Endothelial cell of hepatic sinusoid (primary cell): ENCODE data around the gene RARB.

Source experiments
- in situ Hi-C: cut with HindIII; loops from 2 replicates; pipeline ENCODE4 v1.10.0; 2017; ENCODE audit warnings: low sequenced_read_pairs

Gene RARB

DNA sequence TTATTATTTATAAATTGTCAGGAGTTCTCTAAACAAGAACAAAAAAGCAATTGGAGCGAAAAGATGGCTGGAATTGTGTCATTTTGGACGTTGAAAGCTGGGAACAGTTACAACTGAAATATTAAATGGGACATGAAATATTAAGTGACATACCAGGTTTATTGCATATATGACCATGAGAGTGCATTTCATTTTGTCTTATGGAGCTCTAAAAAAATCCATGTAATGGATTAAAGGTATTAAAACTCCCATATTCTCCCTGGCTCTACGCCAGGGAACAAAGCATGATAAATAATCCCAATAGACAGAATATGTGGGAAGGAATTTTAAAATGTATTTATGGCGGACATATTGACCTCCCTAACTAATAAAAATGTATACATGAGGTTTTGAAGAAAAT, 17.7 kb downstream of the RARB start:
- in situ Hi-C loops, result no loop called here

GRCh38 chr3:25447285-25447684, 19.2 kb downstream of the RARB start:
- in situ Hi-C loops, result no loop called here

DNA sequence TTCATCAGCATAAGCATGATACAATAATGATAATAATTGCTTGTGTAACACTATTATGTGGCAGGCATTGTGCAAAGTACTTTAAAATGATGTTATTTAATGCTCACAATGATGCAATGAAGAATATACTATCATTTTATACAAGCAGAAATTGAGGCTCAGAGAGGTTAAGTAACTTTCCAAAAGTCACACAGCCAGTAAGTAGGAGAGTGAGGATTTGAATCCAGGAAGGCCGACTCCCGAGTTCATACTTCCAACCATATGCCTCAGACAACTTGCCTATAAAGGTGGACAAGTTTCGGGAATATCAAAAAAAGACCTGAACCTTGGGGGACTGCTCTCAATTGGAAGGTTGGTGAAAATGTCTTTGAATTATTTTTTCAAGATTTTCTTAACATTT, 19.9 kb downstream of the RARB start:
- in situ Hi-C loops, result no loop called here

- in situ Hi-C loops, result no loop called here
Measured at GRCh38 chr3:25448750-25449692, 21.0 kb downstream of the RARB start.

GRCh38 chr3:25449857-25450256, 21.8 kb downstream of the RARB start:
- in situ Hi-C loops, result no loop called here

DNA sequence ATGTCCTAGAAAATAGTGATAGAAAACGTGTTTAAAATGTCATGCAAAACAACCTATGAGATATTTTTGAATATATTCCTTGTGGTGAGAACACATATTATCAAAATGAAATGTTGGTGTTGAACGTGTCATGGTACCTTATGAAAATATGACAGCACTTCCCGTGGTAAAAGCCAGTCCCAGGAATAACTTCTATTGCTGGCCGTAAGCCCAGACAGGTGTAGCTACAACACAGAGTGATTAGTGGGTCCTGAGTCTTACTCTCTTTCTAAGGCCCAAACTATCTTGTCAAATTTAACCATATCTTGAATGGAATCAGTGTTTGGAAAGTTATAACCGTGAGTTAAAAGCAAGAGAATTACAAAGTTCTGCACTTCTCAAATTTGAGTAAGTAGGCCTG, 24.1 kb downstream of the RARB start:
- in situ Hi-C loops, result no loop called here

DNA sequence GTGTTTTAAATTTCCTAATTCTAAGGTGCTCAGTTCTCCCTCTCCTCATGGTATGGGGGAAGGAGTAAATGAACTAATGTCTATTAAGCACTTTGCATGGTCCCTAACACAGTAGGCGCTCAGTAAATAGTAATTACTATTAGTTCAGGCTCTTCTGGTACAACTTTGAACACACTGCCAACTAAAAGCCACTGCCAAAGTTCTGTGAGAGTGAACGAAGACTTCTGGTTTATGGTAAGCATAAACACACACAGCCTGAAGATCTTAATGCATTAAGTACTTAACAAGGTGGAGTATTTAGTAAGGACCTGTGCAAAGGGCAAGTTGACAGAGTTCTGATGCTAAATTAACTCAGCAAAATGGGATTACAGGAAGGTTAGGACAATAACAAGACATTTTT, 24.7 kb downstream of the RARB start:
- in situ Hi-C loops, result no loop called here

DNA sequence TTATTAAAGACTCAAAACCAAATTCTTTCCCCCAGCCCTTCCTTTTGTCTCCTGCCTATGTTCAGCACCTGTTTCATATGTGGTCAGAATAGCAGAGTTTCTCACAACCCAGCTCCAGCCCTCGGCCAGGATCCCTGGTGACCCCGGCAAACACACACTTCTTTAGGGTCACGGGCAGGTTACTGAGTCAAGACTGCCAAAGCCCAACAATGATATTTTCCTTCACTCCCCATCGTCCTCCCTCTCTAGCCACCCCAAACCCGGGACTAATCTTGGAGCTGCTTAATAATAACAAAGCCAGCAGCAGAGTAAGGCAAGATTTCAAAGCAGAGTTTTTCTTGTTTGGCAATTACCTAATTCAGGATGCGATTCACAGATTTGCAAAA, 25.5 kb downstream of the RARB start:
- in situ Hi-C loops, result no loop called here

GRCh38 chr3:25454005-25454927, 26.2 kb downstream of the RARB start:
- in situ Hi-C loops, result no loop called here

DNA sequence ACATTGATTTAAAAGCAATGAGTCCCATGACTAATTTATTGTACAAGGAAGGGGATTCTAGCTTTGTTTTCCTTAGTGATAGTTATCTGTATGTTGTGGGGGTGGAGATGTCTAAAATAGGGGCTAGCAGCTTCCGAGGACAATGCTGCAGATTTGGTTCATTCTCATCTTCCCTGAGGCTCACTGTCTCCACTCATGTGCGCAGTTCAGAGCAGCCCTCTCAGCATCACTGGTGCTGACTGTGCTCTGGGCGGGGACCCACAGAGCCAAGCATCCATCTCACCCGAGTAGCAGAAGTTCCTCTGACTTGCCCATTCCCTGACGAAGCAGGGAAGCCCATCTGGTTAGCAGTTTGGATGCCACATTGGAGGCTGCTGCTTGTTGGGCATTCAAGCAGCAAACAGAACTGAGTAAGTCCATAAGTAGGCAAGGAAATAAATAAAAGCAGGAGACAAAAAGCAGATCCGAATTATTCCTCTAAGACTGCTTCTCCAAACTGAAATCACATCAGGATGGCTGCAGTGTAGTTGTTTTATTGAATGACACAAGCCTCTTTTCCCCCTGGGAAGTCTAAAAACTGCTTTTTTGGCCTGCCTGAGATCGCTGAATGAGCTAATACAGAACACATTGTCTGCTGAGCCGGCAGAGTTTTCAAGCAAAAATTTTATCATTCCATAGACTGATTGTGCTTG, 27.5 kb downstream of the RARB start:
- in situ Hi-C loops, result loop anchor here (5.0 kb wide), 1 partner anchor 52 kb away; no protein-coding TSS in a partner anchor

- in situ Hi-C loops, result loop anchor here (5.0 kb wide), 1 partner anchor 50 kb away; no protein-coding TSS in a partner anchor
Measured at GRCh38 chr3:25456723-25457670, 28.9 kb downstream of the RARB start.

- in situ Hi-C loops, result loop anchor here (5.0 kb wide), 1 partner anchor 49 kb away; no protein-coding TSS in a partner anchor
Measured at GRCh38 chr3:25457671-25458419, 29.8 kb downstream of the RARB start.

DNA sequence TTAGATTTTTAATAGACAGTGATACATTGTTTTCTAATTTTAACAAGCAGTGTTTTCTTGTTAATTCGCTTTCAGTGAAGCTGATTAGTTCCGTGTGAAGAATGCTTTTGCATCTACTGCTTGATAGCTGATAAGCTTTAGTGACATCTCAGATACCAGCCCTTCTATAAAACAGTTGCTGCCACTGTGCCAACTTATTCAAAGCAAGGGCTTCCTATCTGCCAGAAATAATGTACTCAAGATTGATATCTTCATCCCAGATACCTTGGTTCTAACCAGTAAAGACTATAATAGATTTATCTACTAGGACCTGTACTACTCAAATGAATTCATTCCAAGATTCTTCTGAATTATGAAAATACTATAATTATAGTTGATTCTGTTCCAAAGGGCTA, 30.4 kb downstream of the RARB start:
- in situ Hi-C loops, result loop anchor here (5.0 kb wide), 1 partner anchor 49 kb away; no protein-coding TSS in a partner anchor

DNA sequence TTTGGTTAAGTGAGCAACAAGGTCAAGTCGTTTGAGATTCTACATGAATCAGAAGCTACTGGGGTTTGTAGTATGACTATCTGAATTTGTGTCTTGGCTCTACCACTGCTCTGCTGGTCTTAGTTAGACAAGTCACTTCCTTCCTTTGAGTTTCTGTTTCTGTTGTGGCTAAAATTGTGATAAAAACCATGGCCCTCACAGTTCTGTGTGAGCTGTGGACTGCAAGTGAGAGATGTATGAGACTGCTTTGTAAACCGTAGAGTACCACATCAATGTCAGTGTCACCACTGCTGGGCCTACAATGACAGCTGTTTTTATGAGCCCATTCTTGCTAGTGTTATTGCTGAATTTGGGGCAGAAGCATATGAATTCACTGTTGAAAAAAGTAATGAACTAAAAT, 32.7 kb downstream of the RARB start:
- in situ Hi-C loops, result no loop called here

DNA sequence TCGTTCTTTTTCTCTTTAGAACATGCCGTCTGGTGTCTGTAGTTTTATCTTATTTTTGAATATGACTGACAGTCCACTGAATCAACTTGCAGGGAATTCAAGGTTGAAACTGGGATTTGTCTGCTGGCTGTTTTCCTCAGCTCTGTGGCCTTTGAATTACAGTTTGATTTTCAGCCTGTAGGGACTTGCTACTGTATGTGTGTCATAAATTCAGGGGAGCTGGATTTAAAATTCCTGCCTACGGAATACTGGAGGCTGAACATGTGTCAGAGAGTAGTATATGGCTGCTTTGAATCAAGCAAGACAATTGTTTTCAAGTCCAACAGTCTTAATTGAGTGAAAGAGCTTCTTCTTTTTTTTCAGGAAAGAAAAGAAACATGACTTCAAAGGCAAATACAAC, 33.9 kb downstream of the RARB start:
- in situ Hi-C loops, result no loop called here

GRCh38 chr3:25462495-25462894, 34.4 kb downstream of the RARB start:
- in situ Hi-C loops, result no loop called here

DNA sequence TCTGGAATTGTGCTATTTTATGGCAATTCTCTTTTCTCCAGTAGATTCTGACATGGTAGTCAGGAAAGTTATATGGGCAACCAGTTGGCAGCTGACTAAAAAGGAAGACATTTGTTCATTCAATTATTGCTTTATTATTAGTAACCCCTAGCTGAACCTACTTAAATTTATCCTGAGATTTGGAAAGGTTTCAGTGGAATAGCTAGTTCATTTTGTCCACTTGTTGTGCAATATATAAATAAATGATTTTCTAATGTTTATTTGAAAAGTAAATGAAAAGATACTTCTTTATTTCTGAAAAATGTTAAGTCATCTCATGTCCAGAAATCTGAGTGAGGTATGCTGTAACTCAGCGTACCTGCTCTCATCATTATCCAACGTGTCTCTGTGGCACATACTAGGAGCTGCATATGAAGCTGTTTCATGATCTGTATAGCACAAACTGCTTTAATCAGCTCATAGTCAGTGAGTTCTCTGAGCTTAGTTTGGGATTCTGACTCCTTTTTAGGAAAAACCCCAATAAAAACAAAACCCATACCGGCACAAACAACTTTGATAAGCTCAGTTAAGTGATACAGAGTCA, 35.9 kb downstream of the RARB start:
- in situ Hi-C loops, result no loop called here

DNA sequence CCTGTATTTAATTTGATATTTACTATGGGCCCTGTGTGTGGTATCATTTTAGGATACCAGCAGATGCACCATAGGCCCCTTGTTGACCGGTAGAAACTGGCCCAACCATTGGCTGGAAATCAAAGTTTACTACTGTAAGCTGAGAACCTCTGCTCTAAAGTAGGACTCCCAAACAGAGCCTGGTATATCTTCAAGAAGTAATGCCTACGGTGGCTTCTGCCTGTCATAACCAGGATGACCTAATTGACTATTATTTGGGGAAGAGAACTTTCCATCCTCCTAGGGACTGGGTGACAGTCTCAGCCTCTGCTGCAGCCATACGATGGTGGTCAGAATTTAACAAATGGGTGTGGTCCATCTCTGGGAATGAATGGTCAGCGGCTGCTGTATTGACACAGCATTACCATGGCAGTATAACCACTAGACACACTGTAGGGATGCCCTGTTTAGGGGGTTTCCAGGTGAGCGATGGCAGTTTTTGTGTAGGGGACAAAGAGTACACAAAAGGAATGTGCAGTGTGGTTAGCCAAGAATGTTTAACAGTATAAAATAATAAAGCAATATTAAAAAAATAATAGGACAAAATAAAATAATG, 37.3 kb downstream of the RARB start:
- in situ Hi-C loops, result no loop called here
